ENCODE results near the gene PCBP1. TPM values are rescaled to one million over a fixed set of nuclear protein-coding genes. Genes with fewer than 3 reads are reported as not detected.

PCBP1 gene
- total and polyA plus RNA-seq, 2 experiments from 2014 or later, result 212 to 393 TPM

GRCh38 chr2:70044290-70045040 is 42.8 kb upstream of the PCBP1 start:
- H3K9me2 ChIP-seq (ENCODE audit: insufficient read depth), result peaks cover 6% of the 10 kb centered on the region; the same call in 1 of the 2 replicates
- Mint-ChIP-seq H3K4me3 (no peak overlapping the region), H3K4me1 (peaks cover 5% of the 10 kb centered on the region), H3K27ac (no peak overlapping the region), H3K27me3 (ENCODE audit: insufficient read depth, low read depth, poor library complexity) (no peaks in the 10 kb centered on the region), H3K36me3 (ENCODE audit: low read depth) (peaks cover 7% of the 10 kb centered on the region), H3K9me3 (no peaks in the 10 kb centered on the region)
- H3K4me1 ChIP-seq (ENCODE audit: insufficient read depth), result peaks cover 6% of the 10 kb centered on the region
- DNase-seq (ENCODE audit: low spot score) (no peak), ATAC-seq (no peak)
- no peaks in the 10 kb centered on the region for H3K27me3 ChIP-seq (ENCODE audit: insufficient read depth)
- 0 out of 2 replicates have a peak, but pooled peaks cover 10% of the 10 kb centered on the region for H3F3A ChIP-seq (replicated peaks; ENCODE audit: low read depth)
- no peak overlapping the region; the same call in 1 of the 2 replicates for H3K27ac ChIP-seq (ENCODE audit: low read depth)
- H3K79me2 ChIP-seq (replicated peaks; ENCODE audit: insufficient read depth), result no peaks in the 10 kb centered on the region
- TF ChIP-seq JUNB (IDR thresholded peaks at IDR 0.05; ENCODE audit: unreplicated experiment), result no peak
- TF ChIP-seq ETS1 (IDR thresholded peaks at IDR 0.05), result no peak
- no peak overlapping the region for H3K4me2 ChIP-seq
- no peak overlapping the region for H3K4me3 ChIP-seq
- H2AFZ ChIP-seq, result no peak overlapping the region
- H3K36me3 ChIP-seq (ENCODE audit: insufficient read depth), result no peaks in the 10 kb centered on the region; the same call in 1 of the 2 replicates
- no peaks in the 10 kb centered on the region; the same call in 1 of the 2 replicates for H4K20me1 ChIP-seq (replicated peaks; ENCODE audit: insufficient read depth)

GRCh38 chr2:70045405-70045804 is 41.9 kb upstream of the PCBP1 start:
- Histone ChIP-seq H2AFZ (no peak overlapping the region), H3K4me2 (no peak overlapping the region), H3K27ac (ENCODE audit: low read depth) (no peak overlapping the region; the same call in 1 of the 2 replicates), H3K27me3 (ENCODE audit: insufficient read depth) (no peaks in the 10 kb centered on the region), H3K4me1 (ENCODE audit: insufficient read depth) (no peaks in the 10 kb centered on the region), H3K79me2 (replicated peaks; ENCODE audit: insufficient read depth) (no peaks in the 10 kb centered on the region), H3F3A (replicated peaks; ENCODE audit: low read depth) (0 out of 2 replicates have a peak, but pooled peaks cover 10% of the 10 kb centered on the region), H3K4me3 (no peak overlapping the region), H3K36me3 (ENCODE audit: insufficient read depth) (no peaks in the 10 kb centered on the region; the same call in 1 of the 2 replicates), H4K20me1 (replicated peaks; ENCODE audit: insufficient read depth) (no peaks in the 10 kb centered on the region), H3K9me2 (ENCODE audit: insufficient read depth) (0 out of 2 replicates have a peak, but pooled peaks cover 6% of the 10 kb centered on the region)
- no peak for ATAC-seq
- Mint-ChIP-seq H3K4me3 (no peak overlapping the region), H3K9me3 (no peaks in the 10 kb centered on the region), H3K27ac (no peak overlapping the region), H3K36me3 (ENCODE audit: low read depth) (peaks cover 14% of the 10 kb centered on the region), H3K27me3 (ENCODE audit: insufficient read depth, low read depth, poor library complexity) (no peaks in the 10 kb centered on the region), H3K4me1 (no peaks in the 10 kb centered on the region; the same call in 2 of the 3 replicates)
- no peak for DNase-seq (ENCODE audit: low spot score)
- TF ChIP-seq CREB1 (CRISPR knock-in tag; IDR thresholded peaks at IDR 0.05; ENCODE audit: low read depth) (no peak), STAT1 (IDR thresholded peaks at IDR 0.05; ENCODE audit: unreplicated experiment) (no peak), POLR2AphosphoS5 (IDR thresholded peaks at IDR 0.05; ENCODE audit: low read depth) (no peak), NANOG (IDR thresholded peaks at IDR 0.05; ENCODE audit: borderline replicate concordance) (no peak), EZH2 (IDR thresholded peaks at IDR 0.05; ENCODE audit: low read depth, unreplicated experiment) (no peak), JUNB (IDR thresholded peaks at IDR 0.05; ENCODE audit: unreplicated experiment) (no peak), REST (IDR thresholded peaks at IDR 0.05; ENCODE audit: unreplicated experiment) (no peak)
